A673 (cell line): Measurements from ENCODE around the gene DCAF12. TPM values are rescaled to one million over a fixed set of nuclear protein-coding genes. Genes with fewer than 3 reads are reported as not detected.

Source experiments
- BruUV-seq: library from RNA; stranded (reverse); fragments of 400-500 nt; replicated peaks from 2 replicates; lab custom pipeline; 2021; lab: Mats Ljungman, UMichigan
- CTCF ChIA-PET: fragments of 300-600 bp; sonication (Branson Sonifier 250); formaldehyde crosslinking; loops from one replicate; lab custom pipeline; 2022; ENCODE audit warnings: antibody characterized with exemption; lab: Charles Lee
- POLR2A ChIA-PET: fragments of 300-600 bp; sonication (Branson Sonifier 250); formaldehyde crosslinking; loops from one replicate; lab custom pipeline; 2022; ENCODE audit warnings: antibody characterized with exemption; ENCODE audit not compliant: low non-redundant PET; lab: Charles Lee
- DNase-seq: peaks from one replicate; pipeline ENCODE4 v3.0.0-alpha.2; 2015; ENCODE audit warnings: low spot score
- H3K27ac ChIP-seq: fragments of 200-600 bp; sonication (generic); 2 replicates; pipeline ENCODE4 v1.5.1; 2016; ENCODE audit warnings: mixed run types, low read depth, mild to moderate bottlenecking, mixed read lengths, antibody characterized with exemption, low read length; ENCODE audit not compliant: poor library complexity, severe bottlenecking
- H3K27me3 ChIP-seq: fragments of 200-600 bp; sonication (generic); replicated peaks from 2 replicates; pipeline ENCODE4 v1.6.1; 2017; ENCODE audit warnings: mixed run types, low read depth, mild to moderate bottlenecking, mixed read lengths, antibody characterized with exemption, low read length; ENCODE audit not compliant: insufficient read depth, poor library complexity
- H3K36me3 ChIP-seq: fragments of 200-600 bp; sonication (generic); 2 replicates; pipeline ENCODE4 v1.6.1; 2016; ENCODE audit warnings: mixed run types, mild to moderate bottlenecking, mixed read lengths, antibody characterized with exemption, low read length; ENCODE audit not compliant: insufficient read depth, poor library complexity, severe bottlenecking
- H3K4me1 ChIP-seq: fragments of 200-600 bp; sonication (generic); 2 replicates; pipeline ENCODE4 v1.6.1; 2017; ENCODE audit warnings: mixed run types, mild to moderate bottlenecking, mixed read lengths, antibody characterized with exemption, low read length; ENCODE audit not compliant: insufficient read depth, poor library complexity, severe bottlenecking
- H3K4me3 ChIP-seq: fragments of 200-600 bp; sonication (generic); 2 replicates; pipeline ENCODE4 v1.5.1; 2016; ENCODE audit warnings: low read depth, mixed run types, mild to moderate bottlenecking, mixed read lengths, low read length; ENCODE audit not compliant: poor library complexity, severe bottlenecking
- H3K9me3 ChIP-seq: fragments of 200-600 bp; sonication (generic); 2 replicates; pipeline ENCODE4 v1.6.1; 2016; ENCODE audit warnings: mixed run types, low read depth, mild to moderate bottlenecking, mixed read lengths, antibody characterized with exemption, low read length; ENCODE audit not compliant: poor library complexity, severe bottlenecking
- EZH2 ChIP-seq: fragments of 200-600 bp; sonication (generic); IDR thresholded peaks from 2 replicates; pipeline ENCODE4 v1.6.1; 2017; ENCODE audit warnings: borderline replicate concordance, low read depth, mild to moderate bottlenecking, mixed read lengths, antibody characterized with exemption, low read length; ENCODE audit not compliant: poor library complexity, severe bottlenecking
- intact Hi-C: fragments of 100-400 bp; cut with micrococcal nuclease; formaldehyde crosslinking; loops from one replicate; pipeline ENCODE4 v1.10.0; 2022; ENCODE audit not compliant: unreplicated experiment
- total RNA-seq: library from RNA; stranded (reverse); gene quantifications from 2 replicates; pipeline ENCODE4 v1.2.3, GENCODE V29; 2021
- TF ChIP-seq, protein P1 (sequence below): fragments of 300-800, 200-600 bp; sonication (generic); conservative IDR thresholded peaks from 2 replicates; pipeline ENCODE4 v1.5.1; 2017; ENCODE audit warnings: low read depth, mild to moderate bottlenecking, antibody characterized with exemption, low read length, moderate library complexity, mixed read lengths

DCAF12 gene
- total RNA-seq, 1 experiment from 2014 or later = 37.9 TPM

GRCh38 chr9:34119713-34120112 is 6.8 kb downstream of the DCAF12 start:
- no TSS peak for BruUV-seq
- peaks cover 6% of the 10 kb centered on the region for H3K4me1 ChIP-seq
- ChIA-PET CTCF (interaction anchor here (0.7 kb wide), 1 partner anchor 865 kb away, joined by 3 read pairs; no protein-coding TSS in a partner anchor), POLR2A (no interaction called here)
- no peak for DNase-seq
- TF ChIP-seq, protein P1, sequence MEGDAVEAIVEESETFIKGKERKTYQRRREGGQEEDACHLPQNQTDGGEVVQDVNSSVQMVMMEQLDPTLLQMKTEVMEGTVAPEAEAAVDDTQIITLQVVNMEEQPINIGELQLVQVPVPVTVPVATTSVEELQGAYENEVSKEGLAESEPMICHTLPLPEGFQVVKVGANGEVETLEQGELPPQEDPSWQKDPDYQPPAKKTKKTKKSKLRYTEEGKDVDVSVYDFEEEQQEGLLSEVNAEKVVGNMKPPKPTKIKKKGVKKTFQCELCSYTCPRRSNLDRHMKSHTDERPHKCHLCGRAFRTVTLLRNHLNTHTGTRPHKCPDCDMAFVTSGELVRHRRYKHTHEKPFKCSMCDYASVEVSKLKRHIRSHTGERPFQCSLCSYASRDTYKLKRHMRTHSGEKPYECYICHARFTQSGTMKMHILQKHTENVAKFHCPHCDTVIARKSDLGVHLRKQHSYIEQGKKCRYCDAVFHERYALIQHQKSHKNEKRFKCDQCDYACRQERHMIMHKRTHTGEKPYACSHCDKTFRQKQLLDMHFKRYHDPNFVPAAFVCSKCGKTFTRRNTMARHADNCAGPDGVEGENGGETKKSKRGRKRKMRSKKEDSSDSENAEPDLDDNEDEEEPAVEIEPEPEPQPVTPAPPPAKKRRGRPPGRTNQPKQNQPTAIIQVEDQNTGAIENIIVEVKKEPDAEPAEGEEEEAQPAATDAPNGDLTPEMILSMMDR = no peak
- TF ChIP-seq EZH2 = no peak
- intact Hi-C loops = no loop called here
- H3K9me3 ChIP-seq = no peaks in the 10 kb centered on the region
- no peak overlapping the region for H3K4me3 ChIP-seq
- no peak overlapping the region for H3K27ac ChIP-seq
- H3K27me3 ChIP-seq = no peaks in the 10 kb centered on the region
- peaks cover 43% of the 10 kb centered on the region for H3K36me3 ChIP-seq

DNA sequence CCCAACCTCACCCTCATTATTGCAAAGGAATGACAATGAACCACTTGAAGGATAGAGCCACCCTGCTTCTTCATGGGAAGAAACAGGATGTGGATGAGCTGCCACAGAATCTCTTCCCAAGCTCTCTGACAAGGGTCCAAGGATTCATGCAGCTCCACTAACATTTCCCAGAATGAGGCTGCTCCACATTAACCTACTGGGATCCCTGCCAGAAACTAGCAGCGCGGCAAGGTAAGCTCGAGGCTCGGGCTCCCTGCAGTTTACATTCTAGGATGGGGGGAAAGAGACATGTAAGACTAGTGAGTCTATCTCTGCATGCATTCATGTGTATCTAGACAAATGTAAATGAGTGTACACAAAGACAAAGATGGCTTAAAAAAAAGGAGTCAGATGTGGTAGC is 12.1 kb downstream of the DCAF12 start:
- no peak for DNase-seq
- Histone ChIP-seq H3K4me1 (no peaks in the 10 kb centered on the region), H3K4me3 (no peak overlapping the region), H3K9me3 (no peaks in the 10 kb centered on the region), H3K27ac (no peak overlapping the region), H3K36me3 (peaks cover 24% of the 10 kb centered on the region), H3K27me3 (no peaks in the 10 kb centered on the region)
- POLR2A ChIA-PET = no interaction called here
- TF ChIP-seq, protein P1 = no peak
- no TSS peak for BruUV-seq
- CTCF ChIA-PET = no interaction called here
- intact Hi-C loops = no loop called here

GRCh38 chr9:34106110-34106509 is 20.4 kb downstream of the DCAF12 start:
- intact Hi-C loops = no loop called here
- peaks cover 49% of the 10 kb centered on the region for H3K36me3 ChIP-seq
- H3K9me3 ChIP-seq = no peaks in the 10 kb centered on the region
- BruUV-seq = no TSS peak
- no peaks in the 10 kb centered on the region for H3K4me1 ChIP-seq
- TF ChIP-seq EZH2 = no peak
- TF ChIP-seq, protein P1 = no peak
- H3K27me3 ChIP-seq = no peaks in the 10 kb centered on the region
- H3K27ac ChIP-seq = no peak overlapping the region
- CTCF ChIA-PET = no interaction called here
- no peak for DNase-seq
- H3K4me3 ChIP-seq = no peak overlapping the region
- POLR2A ChIA-PET = no interaction called here
